Loucy (cell line): ENCODE results near the gene PHC3.

Experiments
- H2AFZ ChIP-seq: fragments of 200-600 bp; sonication (generic); 2 replicates; pipeline ENCODE4 v1.6.0; 2016; ENCODE audit warnings: antibody characterized with exemption, mild to moderate bottlenecking, low read length, moderate library complexity
- H3F3A ChIP-seq: fragments of 200-600 bp; 2 replicates; pipeline ENCODE4 v1.6.0; 2016; ENCODE audit warnings: antibody characterized with exemption, low read depth, mild to moderate bottlenecking
- H3K27me3 ChIP-seq: fragments of 200-600 bp; sonication (generic); 2 replicates; pipeline ENCODE4 v1.6.1; 2014; ENCODE audit warnings: low read length, mild to moderate bottlenecking; ENCODE audit not compliant: insufficient read depth, poor library complexity, severe bottlenecking
- H3K36me3 ChIP-seq: fragments of 200-600 bp; sonication (generic); 2 replicates; pipeline ENCODE4 v1.6.1; 2016; ENCODE audit warnings: low read length; ENCODE audit not compliant: insufficient read depth
- H3K4me1 ChIP-seq: fragments of 200-600 bp; sonication (generic); 2 replicates; pipeline ENCODE4 v1.5.1; 2014; ENCODE audit warnings: low read length, mild to moderate bottlenecking; ENCODE audit not compliant: insufficient read depth, poor library complexity, severe bottlenecking
- H3K4me2 ChIP-seq: fragments of 200-600 bp; sonication (generic); 2 replicates; pipeline ENCODE4 v1.6.0; 2014; ENCODE audit warnings: antibody characterized with exemption, low read length, low read depth, mild to moderate bottlenecking; ENCODE audit not compliant: poor library complexity, severe bottlenecking
- H3K4me3 ChIP-seq: fragments of 200-600 bp; sonication (generic); 2 replicates; pipeline ENCODE4 v1.5.1; 2014; ENCODE audit warnings: low read length, mild to moderate bottlenecking, mixed read lengths; ENCODE audit not compliant: poor library complexity, severe bottlenecking
- H3K79me2 ChIP-seq: fragments of 200-600 bp; sonication (generic); 2 replicates; pipeline ENCODE4 v1.6.1; 2014; ENCODE audit warnings: low read length; ENCODE audit not compliant: insufficient read depth
- H3K9ac ChIP-seq: fragments of 200-600 bp; sonication (generic); 2 replicates; pipeline ENCODE4 v1.6.0; 2014; ENCODE audit warnings: mild to moderate bottlenecking, low read depth, low read length, moderate library complexity; ENCODE audit not compliant: poor library complexity, severe bottlenecking
- H3K9me2 ChIP-seq: fragments of 200-600 bp; sonication (generic); replicated peaks from 2 replicates; pipeline ENCODE4 v1.6.1; 2016; ENCODE audit warnings: low read depth, low read length, mixed read lengths
- H3K9me3 ChIP-seq: fragments of 200-600 bp; sonication (generic); 2 replicates; pipeline ENCODE4 v1.6.1; 2014; ENCODE audit warnings: mild to moderate bottlenecking, antibody characterized with exemption, low read length, low read depth; ENCODE audit not compliant: insufficient read depth
- H4K20me1 ChIP-seq: fragments of 200-600 bp; sonication (generic); 2 replicates; pipeline ENCODE4 v1.6.0; 2014; ENCODE audit warnings: antibody characterized with exemption, low read length, mild to moderate bottlenecking; ENCODE audit not compliant: insufficient read depth, poor library complexity, severe bottlenecking
- CTCF ChIP-seq: fragments of 200-600 bp; sonication (generic); conservative IDR thresholded peaks from 2 replicates; pipeline ENCODE4 v1.5.1; 2014; ENCODE audit warnings: mild to moderate bottlenecking, antibody characterized with exemption, low read length
- EZH2phosphoT487 ChIP-seq: fragments of 200-600 bp; IDR thresholded peaks from 2 replicates; pipeline ENCODE4 v1.6.1; 2018; ENCODE audit warnings: antibody characterized with exemption, mild to moderate bottlenecking, moderate library complexity, borderline replicate concordance

Gene PHC3

GRCh38 chr3:170044795-170045244 is 136.7 kb downstream of the PHC3 start:
- TF ChIP-seq EZH2phosphoT487 (no peak), CTCF (no peak)
- Histone ChIP-seq H2AFZ (no peak overlapping the region), H3K27me3 (no peaks in the 10 kb centered on the region), H3K9me3 (no peaks in the 10 kb centered on the region), H3K9me2 (no peaks in the 10 kb centered on the region), H3K4me2 (no peak overlapping the region), H3F3A (no peaks in the 10 kb centered on the region), H3K36me3 (no peaks in the 10 kb centered on the region), H4K20me1 (no peaks in the 10 kb centered on the region), H3K4me3 (no peak overlapping the region), H3K9ac (no peak overlapping the region), H3K4me1 (no peaks in the 10 kb centered on the region), H3K79me2 (no peaks in the 10 kb centered on the region)

GRCh38 chr3:170044271-170044670 is 137.3 kb downstream of the PHC3 start:
- no peak for TF ChIP-seq CTCF
- TF ChIP-seq EZH2phosphoT487, result no peak
- Histone ChIP-seq H3K4me3 (no peak overlapping the region), H3K9ac (no peak overlapping the region), H4K20me1 (no peaks in the 10 kb centered on the region), H3K4me2 (no peak overlapping the region), H2AFZ (no peak overlapping the region), H3K9me2 (no peaks in the 10 kb centered on the region), H3K27me3 (no peaks in the 10 kb centered on the region), H3K36me3 (no peaks in the 10 kb centered on the region), H3K9me3 (no peaks in the 10 kb centered on the region), H3K4me1 (no peaks in the 10 kb centered on the region), H3F3A (no peaks in the 10 kb centered on the region), H3K79me2 (no peaks in the 10 kb centered on the region)

- Histone ChIP-seq H3K27me3 (no peaks in the 10 kb centered on the region), H4K20me1 (no peaks in the 10 kb centered on the region), H3K4me3 (no peak overlapping the region), H3K9me3 (no peaks in the 10 kb centered on the region), H3K79me2 (no peaks in the 10 kb centered on the region), H3F3A (no peaks in the 10 kb centered on the region), H3K4me1 (no peaks in the 10 kb centered on the region), H2AFZ (no peak overlapping the region), H3K9me2 (no peaks in the 10 kb centered on the region), H3K36me3 (no peaks in the 10 kb centered on the region), H3K9ac (no peak overlapping the region), H3K4me2 (no peak overlapping the region)
- TF ChIP-seq EZH2phosphoT487 (no peak), CTCF (no peak)
Observed at GRCh38 chr3:170043506-170043905, 138.0 kb downstream of the PHC3 start.
